Endodermal cell (in vitro differentiated cells): ENCODE measurements around the gene IL17A. TPM values are rescaled to one million over a fixed set of nuclear protein-coding genes. Genes with fewer than 3 reads are reported as not detected.

ENCODE experiments used
- DNase-seq: peaks from one replicate; pipeline ENCODE4 v3.0.0-alpha.2; 2017
- H3K27ac ChIP-seq: 2 replicates; pipeline ENCODE4 v1.5.1; 2013; ENCODE audit warnings: mild to moderate bottlenecking, low read depth, low read length, moderate library complexity
- H3K27me3 ChIP-seq: 2 replicates; pipeline ENCODE4 v1.6.1; 2013; ENCODE audit warnings: mild to moderate bottlenecking, low read length, moderate library complexity; ENCODE audit not compliant: insufficient read depth, control insufficient read depth, poor library complexity, severe bottlenecking
- H3K36me3 ChIP-seq: 2 replicates; pipeline ENCODE4 v1.7.0; 2013; ENCODE audit warnings: mild to moderate bottlenecking, low read length, moderate library complexity; ENCODE audit not compliant: control insufficient read depth, insufficient read depth
- H3K4me1 ChIP-seq: one replicate; pipeline ENCODE4 v1.7.0; 2013; ENCODE audit warnings: low read length; ENCODE audit not compliant: control insufficient read depth, insufficient read depth
- H3K4me3 ChIP-seq: 2 replicates; pipeline ENCODE4 v1.5.1; 2013; ENCODE audit warnings: mild to moderate bottlenecking, low read length, moderate library complexity
- H3K9ac ChIP-seq: 2 replicates; pipeline ENCODE4 v1.6.1; 2013; ENCODE audit warnings: mild to moderate bottlenecking, low read length, moderate library complexity; ENCODE audit not compliant: poor library complexity, severe bottlenecking; ENCODE audit errors: extremely low read depth
- H3K9me3 ChIP-seq: 2 replicates; pipeline ENCODE4 v1.6.1; 2013; ENCODE audit warnings: mild to moderate bottlenecking, low read length, moderate library complexity; ENCODE audit not compliant: control insufficient read depth
- H3K27ac Mint-ChIP-seq: 2 replicates; pipeline ENCODE4 v1.8.0; 2020; ENCODE audit warnings: mixed read lengths
- H3K27me3 Mint-ChIP-seq: 2 replicates; pipeline ENCODE4 v1.8.0; 2021; ENCODE audit warnings: mild to moderate bottlenecking, mixed read lengths; ENCODE audit not compliant: insufficient read depth
- H3K36me3 Mint-ChIP-seq: 2 replicates; pipeline ENCODE4 v1.8.0; 2020; ENCODE audit warnings: low read depth, mixed read lengths
- H3K4me1 Mint-ChIP-seq: 2 replicates; pipeline ENCODE4 v1.8.0; 2020; ENCODE audit warnings: mixed read lengths
- H3K4me3 Mint-ChIP-seq: 2 replicates; pipeline ENCODE4 v1.8.0; 2020; ENCODE audit warnings: mild to moderate bottlenecking, moderate library complexity, mixed read lengths
- H3K9me3 Mint-ChIP-seq: 2 replicates; pipeline ENCODE4 v1.8.0; 2020; ENCODE audit warnings: mild to moderate bottlenecking, mixed read lengths
- WGBS, 2 experiments: methylation state at CpG; one replicate each; pipeline versions ENCODE4 v1.1.5 to v1.1.7; 2013; ENCODE audit warnings: missing lambda C conversion rate in 2 of 2, mixed read lengths in 1 of 2; ENCODE audit not compliant: insufficient coverage in 1 of 2, insufficient read length in 1 of 2; 5-methylcytosine and 5-hydroxymethylcytosine counted together
- total RNA-seq, 2 donors: library from RNA; stranded (reverse); fragmentation: NEBNext Ultra II Directional in 1 of 2; extraction: Animal tissue kit (Norgen Biotek cat#: 25700) in 1 of 2; gene quantifications; 2 replicates in 1 of 2; 3 replicates in 1 of 2; pipeline ENCODE4 v1.2.1, GENCODE V29; 2021
- TF ChIP-seq, protein P1 (sequence below): fragments of 200-600 bp; sonication (generic); conservative IDR thresholded peaks from 2 replicates; pipeline ENCODE4 v1.5.0; 2021; ENCODE audit warnings: antibody characterized with exemption, mild to moderate bottlenecking

Gene IL17A
- total RNA-seq, 2 donors from 2014 or later: not detected

DNA sequence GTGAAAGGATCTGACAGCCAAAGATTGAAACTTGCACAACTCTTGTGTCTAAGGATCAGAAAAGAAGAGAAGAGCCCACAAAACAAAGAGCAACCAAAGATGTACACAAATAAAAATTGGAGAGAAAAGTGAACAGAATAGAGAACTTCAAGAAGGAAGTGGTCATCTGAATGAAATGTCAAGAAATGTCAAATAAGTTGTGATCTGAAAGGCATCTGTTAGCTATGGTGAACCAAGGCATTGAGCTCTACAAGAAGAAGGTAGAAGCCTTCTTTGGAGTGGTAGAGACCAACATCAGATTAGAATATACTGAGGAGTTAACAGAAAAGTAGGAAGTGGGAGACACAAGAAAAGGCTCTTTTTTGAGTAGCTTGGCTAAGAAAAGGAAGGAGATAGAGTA, 29.6 kb downstream of the IL17A start:
- Histone ChIP-seq H3K4me3 (no peak overlapping the region), H3K27me3 (no peaks in the 10 kb centered on the region), H3K9me3 (no peaks in the 10 kb centered on the region), H3K9ac (no peak overlapping the region), H3K36me3 (no peaks in the 10 kb centered on the region), H3K4me1 (no peaks in the 10 kb centered on the region), H3K27ac (no peak overlapping the region)
- Mint-ChIP-seq H3K4me3 (no peak overlapping the region), H3K9me3 (no peaks in the 10 kb centered on the region), H3K36me3 (no peaks in the 10 kb centered on the region), H3K27me3 (no peaks in the 10 kb centered on the region), H3K4me1 (peaks cover 9% of the 10 kb centered on the region), H3K27ac (no peak overlapping the region)
- TF ChIP-seq, protein P1, sequence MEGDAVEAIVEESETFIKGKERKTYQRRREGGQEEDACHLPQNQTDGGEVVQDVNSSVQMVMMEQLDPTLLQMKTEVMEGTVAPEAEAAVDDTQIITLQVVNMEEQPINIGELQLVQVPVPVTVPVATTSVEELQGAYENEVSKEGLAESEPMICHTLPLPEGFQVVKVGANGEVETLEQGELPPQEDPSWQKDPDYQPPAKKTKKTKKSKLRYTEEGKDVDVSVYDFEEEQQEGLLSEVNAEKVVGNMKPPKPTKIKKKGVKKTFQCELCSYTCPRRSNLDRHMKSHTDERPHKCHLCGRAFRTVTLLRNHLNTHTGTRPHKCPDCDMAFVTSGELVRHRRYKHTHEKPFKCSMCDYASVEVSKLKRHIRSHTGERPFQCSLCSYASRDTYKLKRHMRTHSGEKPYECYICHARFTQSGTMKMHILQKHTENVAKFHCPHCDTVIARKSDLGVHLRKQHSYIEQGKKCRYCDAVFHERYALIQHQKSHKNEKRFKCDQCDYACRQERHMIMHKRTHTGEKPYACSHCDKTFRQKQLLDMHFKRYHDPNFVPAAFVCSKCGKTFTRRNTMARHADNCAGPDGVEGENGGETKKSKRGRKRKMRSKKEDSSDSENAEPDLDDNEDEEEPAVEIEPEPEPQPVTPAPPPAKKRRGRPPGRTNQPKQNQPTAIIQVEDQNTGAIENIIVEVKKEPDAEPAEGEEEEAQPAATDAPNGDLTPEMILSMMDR: no peak
- no peak for DNase-seq

DNA sequence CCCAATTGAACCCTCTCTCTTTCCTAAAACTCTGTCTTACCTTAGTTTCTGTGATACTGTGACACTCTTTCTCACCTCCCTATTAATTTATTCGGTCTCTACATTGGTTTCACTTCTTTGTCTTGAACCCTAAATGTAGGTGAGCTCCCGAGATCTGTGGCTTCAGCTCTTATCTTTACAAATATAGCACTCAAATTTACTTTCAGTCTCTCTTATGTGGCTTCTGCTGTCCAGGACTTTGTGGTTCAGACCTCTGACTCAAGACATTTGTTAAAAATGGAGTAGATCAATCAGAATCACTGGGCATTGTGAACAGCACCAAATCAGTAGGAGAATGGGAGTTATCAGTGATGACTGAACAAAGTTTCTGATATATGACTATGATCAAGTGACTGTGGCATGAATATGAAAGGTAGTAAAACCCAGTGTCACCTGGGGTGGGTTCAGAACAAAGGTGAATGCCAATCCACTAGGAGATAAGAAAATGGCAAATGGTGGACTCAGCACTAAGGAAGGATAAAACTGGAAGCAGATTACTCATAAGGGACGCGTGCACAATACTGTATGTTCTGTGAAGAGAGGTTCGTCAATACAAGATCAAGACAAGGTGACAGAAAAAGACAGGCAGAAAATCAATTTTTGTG, 30.9 kb downstream of the IL17A start:
- H3K4me1 Mint-ChIP-seq: peaks cover 9% of the 10 kb centered on the region
- H3K27me3 Mint-ChIP-seq: no peaks in the 10 kb centered on the region
- TF ChIP-seq, protein P1: no peak
- Histone ChIP-seq H3K9me3 (no peaks in the 10 kb centered on the region), H3K9ac (no peak overlapping the region), H3K4me1 (no peaks in the 10 kb centered on the region), H3K27ac (no peak overlapping the region), H3K27me3 (no peaks in the 10 kb centered on the region), H3K36me3 (no peaks in the 10 kb centered on the region), H3K4me3 (no peak overlapping the region)
- no peaks in the 10 kb centered on the region for H3K9me3 Mint-ChIP-seq
- no peak overlapping the region for H3K27ac Mint-ChIP-seq
- H3K36me3 Mint-ChIP-seq: no peaks in the 10 kb centered on the region
- 86 to 98% methylated on average over 4 to 5 of the region's 5 CpGs for WGBS, 2 experiments
- H3K4me3 Mint-ChIP-seq: no peak overlapping the region
- DNase-seq: no peak

DNA sequence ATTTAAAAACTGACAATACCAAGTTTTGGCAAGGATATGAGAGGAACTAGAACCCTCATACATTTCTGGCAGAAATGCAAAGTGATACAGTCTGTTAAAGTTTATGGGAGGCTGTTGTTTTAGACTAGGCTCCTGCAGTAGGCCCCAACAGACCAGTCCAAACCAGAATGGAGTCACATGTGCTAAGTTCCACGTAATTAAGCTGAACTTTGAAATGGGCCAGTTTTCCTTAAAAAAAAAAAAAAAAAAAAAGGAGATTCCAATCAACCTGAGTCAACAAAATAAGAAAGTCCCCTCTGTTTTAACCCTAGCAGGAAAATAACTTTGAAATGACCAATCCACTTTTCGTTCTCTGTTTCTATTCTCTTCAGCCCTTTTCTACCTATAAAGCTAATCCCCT, 31.6 kb downstream of the IL17A start:
- no peaks in the 10 kb centered on the region for H3K36me3 ChIP-seq
- no peaks in the 10 kb centered on the region for H3K4me1 ChIP-seq
- no peak for DNase-seq
- TF ChIP-seq, protein P1: no peak
- H3K27ac ChIP-seq: no peak overlapping the region
- 96% methylated on average over 2 of the region's 2 CpGs; no CpG with 5 or more reads in 1 of the 2 experiments for WGBS, 2 experiments
- no peak overlapping the region for H3K4me3 ChIP-seq
- H3K9me3 ChIP-seq: no peaks in the 10 kb centered on the region
- peaks cover 2% of the 10 kb centered on the region for H3K4me1 Mint-ChIP-seq
- H3K27me3 ChIP-seq: no peaks in the 10 kb centered on the region
- H3K27me3 Mint-ChIP-seq: no peaks in the 10 kb centered on the region
- H3K27ac Mint-ChIP-seq: no peak overlapping the region
- no peak overlapping the region for H3K4me3 Mint-ChIP-seq
- no peak overlapping the region for H3K9ac ChIP-seq
- H3K36me3 Mint-ChIP-seq: no peaks in the 10 kb centered on the region
- H3K9me3 Mint-ChIP-seq: no peaks in the 10 kb centered on the region
